ENCODE measurements around the gene CXADR. TPM values are rescaled to one million over a fixed set of nuclear protein-coding genes. Genes with fewer than 3 reads are reported as not detected.

Gene CXADR
- total RNA-seq, 1 donor from 2014 or later, result 54.9 TPM

DNA sequence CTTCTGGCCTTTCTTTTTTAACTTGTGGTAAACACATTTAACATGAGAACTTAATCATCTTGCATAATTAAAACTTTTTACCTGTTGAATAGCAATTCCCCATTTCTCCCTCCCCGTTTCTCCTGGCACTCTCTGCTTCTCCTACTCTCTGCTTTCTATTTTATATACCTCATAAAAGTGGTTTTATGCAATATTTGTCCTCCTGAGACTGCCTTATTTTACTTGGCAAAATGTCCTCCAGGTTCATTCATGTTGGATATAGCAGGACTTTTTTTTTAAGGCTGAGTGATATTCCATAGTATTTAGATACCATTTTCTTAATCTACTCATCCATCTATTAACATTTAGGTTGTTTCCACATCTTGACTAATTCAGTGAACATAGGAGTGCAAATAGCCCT, 64.9 kb downstream of the CXADR start:
- Mint-ChIP-seq H3K27me3 (ENCODE audit: unreplicated experiment) (no peaks in the 10 kb centered on the region), H3K4me1 (ENCODE audit: low read depth, unreplicated experiment) (no peaks in the 10 kb centered on the region), H3K27ac (ENCODE audit: unreplicated experiment) (no peak overlapping the region), H3K9me3 (ENCODE audit: unreplicated experiment) (no peaks in the 10 kb centered on the region), H3K4me3 (ENCODE audit: unreplicated experiment) (no peak overlapping the region), H3K36me3 (ENCODE audit: unreplicated experiment) (no peaks in the 10 kb centered on the region)
- TF ChIP-seq, protein P1, sequence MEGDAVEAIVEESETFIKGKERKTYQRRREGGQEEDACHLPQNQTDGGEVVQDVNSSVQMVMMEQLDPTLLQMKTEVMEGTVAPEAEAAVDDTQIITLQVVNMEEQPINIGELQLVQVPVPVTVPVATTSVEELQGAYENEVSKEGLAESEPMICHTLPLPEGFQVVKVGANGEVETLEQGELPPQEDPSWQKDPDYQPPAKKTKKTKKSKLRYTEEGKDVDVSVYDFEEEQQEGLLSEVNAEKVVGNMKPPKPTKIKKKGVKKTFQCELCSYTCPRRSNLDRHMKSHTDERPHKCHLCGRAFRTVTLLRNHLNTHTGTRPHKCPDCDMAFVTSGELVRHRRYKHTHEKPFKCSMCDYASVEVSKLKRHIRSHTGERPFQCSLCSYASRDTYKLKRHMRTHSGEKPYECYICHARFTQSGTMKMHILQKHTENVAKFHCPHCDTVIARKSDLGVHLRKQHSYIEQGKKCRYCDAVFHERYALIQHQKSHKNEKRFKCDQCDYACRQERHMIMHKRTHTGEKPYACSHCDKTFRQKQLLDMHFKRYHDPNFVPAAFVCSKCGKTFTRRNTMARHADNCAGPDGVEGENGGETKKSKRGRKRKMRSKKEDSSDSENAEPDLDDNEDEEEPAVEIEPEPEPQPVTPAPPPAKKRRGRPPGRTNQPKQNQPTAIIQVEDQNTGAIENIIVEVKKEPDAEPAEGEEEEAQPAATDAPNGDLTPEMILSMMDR (IDR thresholded peaks at IDR 0.05; ENCODE audit: partially characterized antibody, unreplicated experiment), result no peak
- no peak for DNase-seq

DNA sequence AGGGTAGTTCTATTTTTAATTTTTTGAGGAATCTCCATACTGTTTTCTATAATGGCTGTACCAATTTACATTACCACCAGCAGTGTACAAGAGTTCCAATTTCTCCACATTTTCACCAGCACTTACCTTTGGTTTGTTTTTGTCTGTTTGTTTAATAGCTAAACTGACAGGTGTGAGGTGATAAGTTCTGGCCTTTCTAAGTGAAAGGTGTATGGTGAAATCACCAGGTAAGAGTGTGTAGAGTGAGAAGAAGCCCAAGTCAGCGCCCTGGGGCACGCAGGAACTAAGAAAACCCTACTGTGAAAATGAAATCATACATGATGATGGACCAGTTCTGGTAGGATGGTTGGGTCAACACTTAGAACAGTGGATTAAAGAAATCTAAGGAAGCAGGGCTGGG, 65.3 kb downstream of the CXADR start:
- no peak for DNase-seq

DNA sequence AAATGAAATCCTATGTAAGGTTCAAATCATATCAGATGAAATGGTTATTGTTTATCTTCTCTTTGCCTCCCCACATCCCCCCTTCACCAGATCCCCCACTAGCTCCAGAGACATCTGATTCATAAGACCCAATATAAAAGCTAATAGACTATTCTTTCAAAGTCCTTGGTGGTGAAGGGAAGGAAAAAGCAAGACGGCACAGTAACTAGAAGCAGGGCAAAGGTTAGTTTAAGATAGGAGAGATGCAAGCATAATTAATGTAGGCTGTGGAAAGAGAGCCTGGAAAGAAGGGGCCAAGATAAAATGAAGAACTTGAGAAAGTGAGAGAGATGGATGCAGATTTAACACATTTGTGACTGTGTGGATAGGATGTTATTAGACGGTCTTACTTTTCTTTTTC, 66.0 kb downstream of the CXADR start:
- DNase-seq, result no peak
- TF ChIP-seq, protein P1 (IDR thresholded peaks at IDR 0.05; ENCODE audit: partially characterized antibody, unreplicated experiment), result no peak
- Mint-ChIP-seq H3K4me3 (ENCODE audit: unreplicated experiment) (no peak overlapping the region), H3K27me3 (ENCODE audit: unreplicated experiment) (no peaks in the 10 kb centered on the region), H3K4me1 (ENCODE audit: low read depth, unreplicated experiment) (no peaks in the 10 kb centered on the region), H3K36me3 (ENCODE audit: unreplicated experiment) (no peaks in the 10 kb centered on the region), H3K27ac (ENCODE audit: unreplicated experiment) (no peak overlapping the region), H3K9me3 (ENCODE audit: unreplicated experiment) (no peaks in the 10 kb centered on the region)

More for the DNA sequence above, 65.3 kb downstream of the CXADR start:
- TF ChIP-seq, protein P1 (IDR thresholded peaks at IDR 0.05; ENCODE audit: partially characterized antibody, unreplicated experiment), result no peak
- no peaks in the 10 kb centered on the region for H3K4me1 Mint-ChIP-seq (ENCODE audit: low read depth, unreplicated experiment)
- no peak overlapping the region for H3K4me3 Mint-ChIP-seq (ENCODE audit: unreplicated experiment)
- no peak overlapping the region for H3K27ac Mint-ChIP-seq (ENCODE audit: unreplicated experiment)
- H3K36me3 Mint-ChIP-seq (ENCODE audit: unreplicated experiment), result no peaks in the 10 kb centered on the region
- no peaks in the 10 kb centered on the region for H3K9me3 Mint-ChIP-seq (ENCODE audit: unreplicated experiment)
- H3K27me3 Mint-ChIP-seq (ENCODE audit: unreplicated experiment), result no peaks in the 10 kb centered on the region

DNA sequence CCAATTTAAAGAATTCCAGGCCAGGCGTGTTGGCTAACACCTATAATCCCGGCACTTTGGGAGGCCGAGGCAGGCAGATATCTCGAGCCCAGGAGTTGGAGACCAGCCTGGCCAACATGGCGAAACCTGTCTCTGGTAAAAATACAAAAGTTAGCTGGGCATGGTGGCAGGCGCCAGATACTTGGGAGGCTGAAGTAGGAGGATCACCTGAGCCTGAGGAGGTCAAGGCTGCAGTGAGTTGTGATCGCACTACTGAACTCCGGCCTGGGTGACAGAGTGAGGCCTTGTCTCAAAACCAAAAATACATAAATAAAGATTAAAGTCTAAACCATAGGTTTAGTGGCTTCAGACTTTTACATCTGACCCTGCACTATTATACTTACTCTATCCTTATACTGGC, 67.5 kb downstream of the CXADR start:
- H3K9me3 Mint-ChIP-seq (ENCODE audit: unreplicated experiment), result no peaks in the 10 kb centered on the region
- no peaks in the 10 kb centered on the region for H3K36me3 Mint-ChIP-seq (ENCODE audit: unreplicated experiment)
- H3K4me3 Mint-ChIP-seq (ENCODE audit: unreplicated experiment), result no peak overlapping the region
- no peak for DNase-seq
- no peak overlapping the region for H3K27ac Mint-ChIP-seq (ENCODE audit: unreplicated experiment)
- no peaks in the 10 kb centered on the region for H3K27me3 Mint-ChIP-seq (ENCODE audit: unreplicated experiment)
- H3K4me1 Mint-ChIP-seq (ENCODE audit: low read depth, unreplicated experiment), result no peaks in the 10 kb centered on the region
- TF ChIP-seq, protein P1 (IDR thresholded peaks at IDR 0.05; ENCODE audit: partially characterized antibody, unreplicated experiment), result no peak

DNA sequence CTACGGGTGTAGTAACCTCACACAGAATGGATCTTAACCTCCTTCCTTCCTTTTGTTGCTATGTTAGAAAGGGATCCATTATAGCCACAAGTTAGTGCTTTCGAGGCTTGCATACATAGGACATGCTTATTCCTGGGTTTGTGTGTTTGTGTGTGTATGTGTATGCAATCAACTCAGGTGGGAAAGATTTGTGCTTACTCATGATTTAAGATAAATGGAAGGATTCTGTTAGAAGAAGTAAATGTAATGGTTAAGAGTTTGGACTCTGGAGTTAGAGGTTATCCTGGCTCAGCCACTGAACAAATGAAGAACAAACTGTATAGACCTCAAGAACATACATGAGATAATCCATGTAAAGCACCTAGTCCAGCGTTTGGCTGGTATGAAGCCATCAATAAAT, 71.1 kb downstream of the CXADR start:
- H3K4me3 Mint-ChIP-seq (ENCODE audit: unreplicated experiment), result no peak overlapping the region
- DNase-seq, result no peak
- TF ChIP-seq, protein P1 (IDR thresholded peaks at IDR 0.05; ENCODE audit: partially characterized antibody, unreplicated experiment), result no peak
- H3K9me3 Mint-ChIP-seq (ENCODE audit: unreplicated experiment), result no peaks in the 10 kb centered on the region
- H3K4me1 Mint-ChIP-seq (ENCODE audit: low read depth, unreplicated experiment), result no peaks in the 10 kb centered on the region
- no peak overlapping the region for H3K27ac Mint-ChIP-seq (ENCODE audit: unreplicated experiment)
- H3K27me3 Mint-ChIP-seq (ENCODE audit: unreplicated experiment), result no peaks in the 10 kb centered on the region
- no peaks in the 10 kb centered on the region for H3K36me3 Mint-ChIP-seq (ENCODE audit: unreplicated experiment)

All from glutamatergic neuron (in vitro differentiated cells).